ENCODE measurements around the gene BRD2.

The BRD2 gene

DNA sequence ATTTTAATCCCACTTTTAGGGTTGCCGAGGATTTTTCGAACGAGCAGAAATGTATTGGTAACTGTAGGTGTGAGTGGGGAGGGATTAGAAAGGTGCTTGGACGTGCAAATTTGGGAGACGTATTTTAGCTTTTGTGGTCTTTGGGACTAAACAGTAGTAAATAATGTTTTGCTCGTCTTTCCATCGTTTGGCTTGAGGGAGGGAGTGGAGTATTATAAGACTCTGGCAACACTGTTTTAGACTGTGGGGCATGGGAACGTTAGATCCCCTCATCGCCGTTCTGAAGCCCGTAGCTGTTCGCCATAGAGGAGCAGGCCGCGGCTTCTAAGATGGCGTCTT, 2.8 kb downstream of the BRD2 start:
- no peak for DNase-seq (ENCODE audit: extremely low read depth in 1 of 2, low read depth in 1 of 2)

DNA sequence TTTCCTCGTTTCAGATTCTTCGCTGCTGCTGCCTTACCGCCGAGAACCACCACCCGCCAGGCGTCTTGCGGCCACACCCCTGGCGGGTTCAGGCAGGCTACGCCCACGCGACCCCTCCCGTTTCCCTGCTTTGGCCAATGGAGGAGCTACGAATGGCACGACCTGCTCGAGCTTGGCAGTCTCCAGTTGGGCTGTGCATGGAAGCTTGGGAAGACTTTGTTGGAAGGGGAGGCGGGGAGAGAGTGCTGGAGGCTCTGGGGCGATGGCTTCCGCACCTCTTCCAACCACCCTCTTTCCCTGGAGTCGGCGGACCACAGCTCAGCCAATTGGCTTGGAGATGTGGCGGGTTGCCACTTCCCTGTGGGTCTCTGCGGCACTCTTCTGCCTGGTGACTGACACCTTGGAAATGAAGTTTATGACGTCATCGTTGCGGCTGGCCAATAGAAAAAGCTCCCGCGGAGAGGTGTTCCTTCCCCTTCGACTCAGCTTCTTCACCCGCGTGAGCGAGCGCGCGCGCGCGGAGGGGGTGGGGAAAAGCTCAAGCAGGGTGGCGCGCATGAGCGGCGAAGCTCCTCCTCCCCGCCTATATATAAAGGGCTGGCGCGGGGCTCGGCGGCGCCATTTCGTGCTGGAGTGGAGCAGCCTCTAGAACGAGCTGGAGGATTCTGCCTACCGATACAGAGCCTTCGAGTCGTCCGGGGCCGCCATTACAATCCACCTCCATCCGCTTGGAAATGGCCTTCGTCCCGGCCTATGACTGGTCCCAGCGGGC, 3.4 kb downstream of the BRD2 start:
- DNase-seq (ENCODE audit: extremely low read depth in 1 of 2, low read depth in 1 of 2) = peak; percentile 95 to 99

DNA sequence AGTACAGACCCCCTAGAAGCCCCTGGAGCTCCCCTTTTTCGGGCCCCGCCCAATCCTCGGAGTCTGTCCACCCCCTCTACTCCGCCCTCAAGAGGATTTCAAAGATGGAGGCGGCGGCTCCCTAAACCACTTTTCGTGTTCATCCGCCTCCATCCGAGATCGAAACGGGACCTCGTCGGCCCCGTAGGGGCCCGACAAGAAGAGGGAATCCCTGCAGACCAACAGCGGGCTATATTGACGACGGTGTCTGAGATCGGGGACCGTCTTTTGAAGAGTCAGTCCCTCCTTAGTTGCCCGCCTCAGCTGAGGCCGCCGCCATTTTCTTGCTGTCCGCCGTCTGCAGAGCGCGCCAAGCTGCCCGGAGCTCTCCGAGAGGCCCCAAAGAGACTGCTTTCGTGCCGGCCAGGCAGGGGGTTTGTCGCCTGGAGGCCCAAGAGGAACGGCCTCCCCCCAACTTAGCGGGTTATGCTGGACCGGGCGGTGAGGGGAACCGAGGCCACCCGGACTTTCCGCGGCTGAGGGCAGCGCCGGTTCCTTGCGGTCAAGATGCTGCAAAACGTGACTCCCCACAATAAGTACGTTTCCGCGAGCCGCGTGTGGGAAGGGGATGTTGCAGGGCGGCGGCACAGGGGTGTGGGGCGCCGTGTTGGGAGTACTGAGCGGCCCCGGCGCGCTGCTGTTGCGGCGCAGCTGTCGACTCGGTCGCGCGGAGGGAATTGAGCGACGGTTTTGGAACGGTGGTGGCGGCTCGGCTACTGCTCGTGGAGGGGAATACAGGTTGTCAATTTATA, 4.2 kb downstream of the BRD2 start:
- DNase-seq (ENCODE audit: extremely low read depth in 1 of 2, low read depth in 1 of 2) = peak in 1 of 2 donors; percentile 48

DNA sequence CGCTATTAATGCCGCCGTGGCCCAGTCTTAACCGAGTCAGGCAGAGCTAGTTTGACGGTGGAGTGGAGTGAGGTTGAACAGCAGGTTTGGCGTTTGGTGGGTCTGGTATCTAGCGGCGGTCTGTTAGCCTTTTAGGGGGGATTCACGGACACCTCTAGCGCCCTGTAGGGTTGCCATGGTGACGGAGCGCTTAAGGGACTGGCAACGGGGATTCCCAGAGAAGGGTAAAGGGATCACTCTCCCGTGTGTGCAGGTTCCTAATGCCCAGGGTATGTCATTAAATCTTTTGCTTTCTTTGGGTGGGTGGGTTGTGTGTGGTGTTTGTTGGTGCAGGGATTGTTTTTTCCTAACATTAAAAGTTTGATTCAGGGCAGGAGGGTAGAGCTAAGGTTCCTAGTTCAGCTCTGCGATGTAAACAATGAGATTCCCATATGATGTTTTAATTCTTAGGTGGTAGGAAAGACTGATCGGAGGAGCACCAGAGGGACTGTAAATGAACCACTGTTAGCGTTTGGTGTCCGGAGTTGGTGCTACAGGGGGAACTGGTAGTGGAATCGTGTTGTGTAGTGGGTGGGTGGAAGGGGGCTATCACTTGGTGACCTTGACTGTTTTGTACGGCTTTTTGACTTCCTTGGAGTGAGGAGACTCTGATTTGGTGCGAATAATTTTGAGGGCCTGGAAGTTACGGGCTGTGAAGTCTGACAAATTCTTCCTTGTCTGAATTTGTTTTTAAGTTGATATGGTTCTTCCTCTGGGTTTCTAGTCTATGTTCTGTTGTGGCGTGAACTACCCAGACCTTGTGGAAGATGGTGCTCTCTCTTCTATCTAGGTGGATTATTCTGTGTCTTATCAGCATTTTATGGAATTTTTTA, 5.0 kb downstream of the BRD2 start:
- peak in 1 of 2 donors; percentile 32 for DNase-seq (ENCODE audit: extremely low read depth in 1 of 2, low read depth in 1 of 2)

DNA sequence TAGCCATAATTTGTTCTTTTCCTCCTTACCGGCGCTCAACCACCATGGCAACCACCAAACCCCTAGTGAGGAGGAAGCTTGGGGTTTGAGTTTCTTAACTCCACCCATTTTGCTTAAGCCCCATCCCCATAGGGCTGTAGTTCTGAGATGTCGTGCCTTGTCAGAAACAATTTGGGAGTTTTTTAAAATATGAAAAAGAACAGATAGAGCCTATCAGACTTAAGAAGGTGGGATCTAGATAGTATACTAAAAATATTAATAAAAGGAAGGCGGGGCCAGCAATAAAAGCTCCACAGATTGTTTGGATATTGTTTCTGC, 5.6 kb downstream of the BRD2 start:
- no peak for DNase-seq (ENCODE audit: extremely low read depth in 1 of 2, low read depth in 1 of 2)

DNA sequence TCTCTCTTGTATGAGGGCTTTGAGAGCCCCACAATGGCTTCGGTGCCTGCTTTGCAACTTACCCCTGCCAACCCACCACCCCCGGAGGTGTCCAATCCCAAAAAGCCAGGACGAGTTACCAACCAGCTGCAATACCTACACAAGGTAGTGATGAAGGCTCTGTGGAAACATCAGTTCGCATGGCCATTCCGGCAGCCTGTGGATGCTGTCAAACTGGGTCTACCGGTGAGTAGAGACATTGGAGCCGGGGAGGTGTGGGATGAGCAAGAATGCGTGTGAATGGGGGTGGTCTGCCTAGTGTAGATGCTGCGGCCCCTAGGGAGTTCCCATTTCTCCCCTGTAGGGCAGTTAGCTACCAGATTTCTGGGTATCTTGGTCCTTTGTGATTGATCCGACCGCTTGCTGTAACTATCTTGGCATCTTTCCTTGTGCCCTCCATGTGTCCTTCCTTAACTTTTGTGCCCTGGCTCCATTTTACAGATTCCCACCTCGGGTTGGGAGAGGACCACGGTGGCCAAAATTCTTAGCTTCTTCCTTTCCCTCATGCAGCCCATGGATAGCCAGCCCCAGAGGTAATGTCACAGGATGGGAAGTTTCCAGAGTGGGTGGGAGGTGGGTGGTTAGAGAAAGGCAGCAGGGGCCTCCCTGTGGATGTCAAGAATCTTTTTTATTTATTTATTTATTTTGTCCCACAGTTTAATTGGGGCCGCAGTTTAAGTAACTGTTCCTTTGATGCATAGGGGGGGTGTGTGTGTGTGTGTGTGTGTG, 6.3 kb downstream of the BRD2 start:
- no peak for DNase-seq (ENCODE audit: extremely low read depth in 1 of 2, low read depth in 1 of 2)

DNA sequence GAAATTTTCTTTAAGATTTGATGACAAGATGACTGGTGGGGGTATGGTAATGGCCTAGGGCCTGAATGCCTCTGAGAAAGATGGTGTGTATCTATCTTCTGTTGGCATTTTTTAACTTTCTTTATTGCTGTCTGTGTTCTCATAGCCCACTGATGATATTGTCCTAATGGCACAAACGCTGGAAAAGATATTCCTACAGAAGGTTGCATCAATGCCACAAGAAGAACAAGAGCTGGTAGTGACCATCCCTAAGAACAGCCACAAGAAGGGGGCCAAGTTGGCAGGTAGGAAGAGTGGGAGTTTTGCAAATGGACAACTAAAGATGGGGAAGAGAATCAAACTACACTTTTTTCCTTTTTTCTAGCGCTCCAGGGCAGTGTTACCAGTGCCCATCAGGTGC, 7.5 kb downstream of the BRD2 start:
- no peak for DNase-seq (ENCODE audit: extremely low read depth in 1 of 2, low read depth in 1 of 2)

DNA sequence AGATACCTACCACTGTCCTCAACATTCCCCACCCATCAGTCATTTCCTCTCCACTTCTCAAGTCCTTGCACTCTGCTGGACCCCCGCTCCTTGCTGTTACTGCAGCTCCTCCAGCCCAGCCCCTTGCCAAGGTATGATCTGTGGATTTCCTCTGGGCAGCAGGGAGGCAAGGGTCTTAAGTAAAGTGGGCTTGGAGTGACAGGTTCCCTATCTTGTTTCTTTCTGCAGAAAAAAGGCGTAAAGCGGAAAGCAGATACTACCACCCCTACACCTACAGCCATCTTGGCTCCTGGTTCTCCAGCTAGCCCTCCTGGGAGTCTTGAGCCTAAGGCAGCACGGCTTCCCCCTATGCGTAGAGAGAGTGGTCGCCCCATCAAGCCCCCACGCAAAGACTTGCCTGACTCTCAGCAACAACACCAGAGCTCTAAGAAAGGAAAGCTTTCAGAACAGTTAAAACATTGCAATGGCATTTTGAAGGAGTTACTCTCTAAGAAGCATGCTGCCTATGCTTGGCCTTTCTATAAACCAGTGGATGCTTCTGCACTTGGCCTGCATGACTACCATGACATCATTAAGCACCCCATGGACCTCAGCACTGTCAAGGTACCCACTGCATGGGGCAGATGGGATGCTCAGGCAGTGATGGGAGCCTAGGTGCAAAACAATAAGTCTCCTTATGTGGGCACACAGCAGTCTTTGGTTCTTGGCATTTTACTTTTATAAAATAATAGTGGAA, 8.1 kb downstream of the BRD2 start:
- no peak for DNase-seq (ENCODE audit: extremely low read depth in 1 of 2, low read depth in 1 of 2)

DNA sequence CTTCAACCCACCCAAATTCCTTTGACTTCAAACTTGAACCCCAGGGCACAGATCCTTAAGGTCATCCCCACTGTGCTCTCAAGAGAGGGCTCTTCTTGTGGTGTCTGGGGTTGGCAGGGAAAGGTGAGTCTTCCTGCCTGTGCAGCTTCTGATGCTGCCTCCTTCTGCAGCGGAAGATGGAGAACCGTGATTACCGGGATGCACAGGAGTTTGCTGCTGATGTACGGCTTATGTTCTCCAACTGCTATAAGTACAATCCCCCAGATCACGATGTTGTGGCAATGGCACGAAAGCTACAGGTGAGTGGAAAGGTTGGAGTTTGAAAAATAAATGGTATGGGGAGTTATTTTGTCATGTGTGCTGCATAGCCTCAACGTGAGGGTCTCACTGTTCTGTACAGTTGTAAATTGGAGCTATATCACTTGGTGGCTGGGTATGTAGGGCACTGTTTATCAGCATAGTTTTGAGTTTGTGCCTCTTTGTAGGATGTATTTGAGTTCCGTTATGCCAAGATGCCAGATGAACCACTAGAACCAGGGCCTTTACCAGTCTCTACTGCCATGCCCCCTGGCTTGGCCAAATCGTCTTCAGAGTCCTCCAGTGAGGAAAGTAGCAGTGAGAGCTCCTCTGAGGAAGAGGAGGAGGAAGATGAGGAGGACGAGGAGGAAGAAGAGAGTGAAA, 9.0 kb downstream of the BRD2 start:
- no peak for DNase-seq (ENCODE audit: extremely low read depth in 1 of 2, low read depth in 1 of 2)

DNA sequence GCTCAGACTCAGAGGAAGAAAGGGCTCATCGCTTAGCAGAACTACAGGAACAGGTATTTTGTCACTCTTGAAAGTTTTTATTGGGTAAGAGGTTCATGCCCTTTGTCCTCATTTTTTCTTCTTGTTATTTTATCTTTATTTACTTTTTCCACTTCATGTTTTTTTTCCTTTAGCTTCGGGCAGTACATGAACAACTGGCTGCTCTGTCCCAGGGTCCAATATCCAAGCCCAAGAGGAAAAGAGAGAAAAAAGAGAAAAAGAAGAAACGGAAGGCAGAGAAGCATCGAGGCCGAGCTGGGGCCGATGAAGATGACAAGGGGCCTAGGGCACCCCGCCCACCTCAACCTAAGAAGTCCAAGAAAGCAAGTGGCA, 9.5 kb downstream of the BRD2 start:
- DNase-seq (ENCODE audit: extremely low read depth in 1 of 2, low read depth in 1 of 2) = no peak

DNA sequence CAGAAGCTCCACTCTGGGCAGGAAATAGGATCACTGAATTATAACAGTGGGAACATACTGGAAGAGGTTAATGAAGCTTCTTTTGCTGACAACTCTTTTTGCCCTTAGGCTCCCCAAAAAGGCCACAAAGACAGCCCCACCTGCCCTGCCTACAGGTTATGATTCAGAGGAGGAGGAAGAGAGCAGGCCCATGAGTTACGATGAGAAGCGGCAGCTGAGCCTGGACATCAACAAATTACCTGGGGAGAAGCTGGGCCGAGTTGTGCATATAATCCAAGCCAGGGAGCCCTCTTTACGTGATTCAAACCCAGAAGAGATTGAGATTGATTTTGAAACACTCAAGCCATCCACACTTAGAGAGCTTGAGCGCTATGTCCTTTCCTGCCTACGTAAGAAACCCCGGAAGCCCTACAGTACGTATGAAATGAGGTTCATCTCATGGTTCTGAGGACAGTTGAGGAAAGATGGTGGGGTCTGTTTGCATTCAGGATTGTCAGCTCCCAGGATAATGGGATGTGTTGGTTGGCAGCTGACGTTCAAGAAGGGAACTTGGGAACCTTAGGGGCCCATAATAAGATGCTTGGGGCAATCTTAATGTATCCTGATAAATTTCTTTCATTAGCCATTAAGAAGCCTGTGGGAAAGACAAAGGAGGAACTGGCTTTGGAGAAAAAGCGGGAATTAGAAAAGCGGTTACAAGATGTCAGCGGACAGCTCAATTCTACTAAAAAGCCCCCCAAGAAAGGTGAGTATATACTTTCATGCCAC, 11.5 kb downstream of the BRD2 start:
- no peak for DNase-seq (ENCODE audit: extremely low read depth in 1 of 2, low read depth in 1 of 2)

DNA sequence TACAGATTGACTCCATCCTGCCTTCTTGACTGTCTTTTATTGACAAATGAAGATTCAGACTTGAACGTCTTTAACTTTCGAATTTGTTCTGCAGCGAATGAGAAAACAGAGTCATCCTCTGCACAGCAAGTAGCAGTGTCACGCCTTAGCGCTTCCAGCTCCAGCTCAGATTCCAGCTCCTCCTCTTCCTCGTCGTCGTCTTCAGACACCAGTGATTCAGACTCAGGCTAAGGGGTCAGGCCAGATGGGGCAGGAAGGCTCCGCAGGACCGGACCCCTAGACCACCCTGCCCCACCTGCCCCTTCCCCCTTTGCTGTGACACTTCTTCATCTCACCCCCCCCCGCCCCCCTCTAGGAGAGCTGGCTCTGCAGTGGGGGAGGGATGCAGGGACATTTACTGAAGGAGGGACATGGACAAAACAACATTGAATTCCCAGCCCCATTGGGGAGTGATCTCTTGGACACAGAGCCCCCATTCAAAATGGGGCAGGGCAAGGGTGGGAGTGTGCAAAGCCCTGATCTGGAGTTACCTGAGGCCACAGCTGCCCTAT, 12.2 kb downstream of the BRD2 start:
- no peak for DNase-seq (ENCODE audit: extremely low read depth in 1 of 2, low read depth in 1 of 2)

DNA sequence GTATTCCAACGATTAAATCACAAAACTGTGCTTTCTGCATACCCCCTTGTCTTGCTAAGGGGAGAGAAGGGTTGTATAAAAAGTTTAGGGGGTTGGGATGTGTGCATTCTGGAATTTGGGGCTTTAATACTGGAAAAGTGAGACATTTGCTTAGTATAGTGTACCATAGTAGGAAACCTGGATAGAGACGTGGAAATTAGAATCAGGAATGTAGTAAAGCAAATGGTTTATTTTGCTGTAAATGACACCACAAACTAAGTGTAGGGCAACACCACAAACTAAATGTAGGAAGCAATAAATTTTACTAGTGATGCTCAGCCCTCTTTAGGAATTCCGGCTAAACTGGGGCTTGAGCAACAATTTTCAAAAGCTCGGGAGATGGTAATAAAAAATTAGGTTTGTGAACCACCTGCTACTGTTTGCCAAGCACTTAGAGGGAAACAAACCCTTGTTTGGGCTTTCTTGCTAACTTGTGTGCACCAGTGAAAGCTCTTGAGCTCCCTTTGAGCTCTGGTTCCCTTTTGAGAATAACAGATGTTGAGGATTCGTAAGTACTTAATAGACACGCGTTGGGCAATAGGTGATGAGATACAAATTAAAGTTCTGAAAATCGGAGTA, 13.8 kb downstream of the BRD2 start:
- DNase-seq (ENCODE audit: extremely low read depth in 1 of 2, low read depth in 1 of 2) = no peak

DNA sequence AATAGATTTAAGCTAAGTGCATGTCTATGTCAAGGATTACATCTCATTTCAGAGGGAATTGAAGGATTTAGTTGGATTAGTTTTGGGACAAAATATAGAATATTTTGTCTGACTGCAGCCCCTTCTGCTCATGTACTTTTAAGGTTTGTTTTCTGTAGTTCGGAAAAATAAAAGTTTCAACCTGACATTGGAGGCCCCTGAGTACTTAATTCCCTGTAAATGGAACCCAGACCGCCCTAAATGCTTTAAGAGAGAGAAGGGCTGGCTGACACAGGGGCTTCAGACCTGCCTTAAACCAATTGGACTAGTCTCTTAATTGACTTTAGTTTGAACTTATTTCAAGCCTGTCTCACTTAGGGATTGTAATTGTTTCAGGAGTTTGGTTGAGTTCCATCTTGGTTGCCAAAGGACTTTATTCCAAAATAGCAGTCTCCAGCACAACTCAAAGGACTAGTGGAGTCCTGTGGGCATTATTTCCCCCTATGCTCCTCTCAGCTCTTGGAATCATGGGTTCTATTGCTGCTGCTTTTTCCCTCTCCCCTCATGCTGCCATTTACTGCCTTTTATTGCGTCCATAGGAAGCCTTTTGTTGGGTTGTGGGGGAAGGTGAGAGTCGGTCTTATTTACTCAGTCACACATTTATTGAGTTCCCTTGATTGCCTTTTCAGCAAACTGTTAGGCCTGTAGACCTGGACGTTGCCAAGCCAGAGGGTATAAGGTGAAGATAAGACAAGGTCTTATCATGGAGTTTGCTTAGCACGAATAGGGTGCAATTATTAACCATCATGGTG, 14.5 kb downstream of the BRD2 start:
- DNase-seq (ENCODE audit: extremely low read depth in 1 of 2, low read depth in 1 of 2) = no peak

DNA sequence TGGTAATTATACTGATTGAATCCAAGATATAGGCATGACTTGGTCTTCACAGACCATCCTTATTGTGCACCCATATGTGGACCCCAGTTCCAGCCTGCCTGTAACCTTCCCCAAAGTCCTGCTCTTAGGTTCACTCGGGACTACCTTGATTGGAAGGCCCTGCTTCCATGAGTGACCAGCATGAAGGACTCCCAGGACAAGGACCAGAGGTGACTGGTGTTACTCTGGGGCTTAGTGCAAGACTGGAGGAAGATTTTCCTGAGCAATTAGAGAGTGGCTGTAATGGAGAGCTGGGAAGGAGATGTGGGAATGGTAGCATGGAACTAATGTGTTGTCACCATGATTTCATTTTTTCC, 15.1 kb downstream of the BRD2 start:
- DNase-seq (ENCODE audit: extremely low read depth in 1 of 2, low read depth in 1 of 2) = no peak

DNA sequence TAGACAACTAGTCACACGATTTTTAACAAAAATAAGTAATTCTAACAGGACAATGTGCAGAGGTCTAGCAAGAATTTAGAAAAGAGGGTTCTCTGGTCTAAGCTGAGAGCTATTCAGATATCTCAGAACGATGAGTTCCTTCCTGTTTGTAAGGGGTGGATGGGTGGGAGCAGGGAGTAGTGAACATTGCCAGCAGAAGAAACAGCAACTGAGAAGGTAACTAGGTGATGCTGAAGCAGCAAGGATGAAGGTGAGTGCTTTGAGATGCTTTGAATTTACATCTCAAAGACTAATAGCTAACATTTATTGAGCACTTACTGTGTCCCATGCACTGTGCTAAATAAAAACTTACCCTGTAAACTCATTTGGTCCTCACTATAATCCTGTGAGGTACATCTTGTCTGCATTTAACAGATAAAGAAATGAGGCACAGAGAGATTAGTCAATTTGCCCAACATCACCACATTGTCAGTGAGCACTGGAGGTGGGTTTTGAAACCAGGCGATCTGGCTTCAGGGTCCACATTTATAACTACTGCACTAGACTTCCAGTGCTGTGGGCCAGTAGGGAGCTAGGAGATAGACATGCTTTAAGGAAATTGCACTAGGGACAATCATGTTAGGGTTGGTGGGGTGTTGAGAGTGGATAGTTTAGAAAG, 15.7 kb downstream of the BRD2 start:
- no peak for DNase-seq (ENCODE audit: extremely low read depth in 1 of 2, low read depth in 1 of 2)

All from activated CD8-positive, alpha-beta memory T cell treated with anti-CD3 and anti-CD28 coated beads for 1 hour (primary cell).